NCI-H2029 (cell line): ENCODE measurements around the gene SPATA2L.
A peak's percentile ranks its signal among the peaks of the same experiment; 100 is the strongest.
"Not testable (repeated sequence)": the region's sequence is repeated elsewhere in the genome, so short reads cannot be mapped to it uniquely, and the experiment has no call there.

Experiments
- DNase-seq: peaks from one replicate; lab custom pipeline; 2025; lab: John Stamatoyannopoulos, UW

Gene SPATA2L

GRCh38 chr16:89706518-89707260, 5.2 kb upstream of the SPATA2L start:
- no peak for DNase-seq

GRCh38 chr16:89705006-89705405, 3.5 kb upstream of the SPATA2L start:
- no peak for DNase-seq

DNA sequence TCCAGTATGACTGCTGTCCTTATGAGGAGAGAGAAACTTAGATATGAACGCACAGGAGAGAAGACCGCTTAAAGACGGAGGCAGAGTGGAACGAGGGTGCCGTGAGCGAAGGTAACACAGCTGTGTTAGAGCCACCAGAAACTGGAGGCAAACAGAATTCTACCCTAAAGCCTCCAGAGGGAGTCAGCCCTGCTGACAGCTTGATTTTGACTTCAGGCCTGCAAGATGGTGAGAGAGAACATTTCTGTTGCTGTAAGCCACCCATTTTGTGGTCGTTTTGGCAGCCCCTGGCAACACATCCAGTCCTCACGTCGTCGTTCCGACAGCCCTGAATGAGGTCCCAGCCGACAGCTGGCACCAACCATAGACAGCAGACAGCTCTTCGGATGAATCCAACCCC, 2.8 kb upstream of the SPATA2L start:
- DNase-seq = no peak

DNA sequence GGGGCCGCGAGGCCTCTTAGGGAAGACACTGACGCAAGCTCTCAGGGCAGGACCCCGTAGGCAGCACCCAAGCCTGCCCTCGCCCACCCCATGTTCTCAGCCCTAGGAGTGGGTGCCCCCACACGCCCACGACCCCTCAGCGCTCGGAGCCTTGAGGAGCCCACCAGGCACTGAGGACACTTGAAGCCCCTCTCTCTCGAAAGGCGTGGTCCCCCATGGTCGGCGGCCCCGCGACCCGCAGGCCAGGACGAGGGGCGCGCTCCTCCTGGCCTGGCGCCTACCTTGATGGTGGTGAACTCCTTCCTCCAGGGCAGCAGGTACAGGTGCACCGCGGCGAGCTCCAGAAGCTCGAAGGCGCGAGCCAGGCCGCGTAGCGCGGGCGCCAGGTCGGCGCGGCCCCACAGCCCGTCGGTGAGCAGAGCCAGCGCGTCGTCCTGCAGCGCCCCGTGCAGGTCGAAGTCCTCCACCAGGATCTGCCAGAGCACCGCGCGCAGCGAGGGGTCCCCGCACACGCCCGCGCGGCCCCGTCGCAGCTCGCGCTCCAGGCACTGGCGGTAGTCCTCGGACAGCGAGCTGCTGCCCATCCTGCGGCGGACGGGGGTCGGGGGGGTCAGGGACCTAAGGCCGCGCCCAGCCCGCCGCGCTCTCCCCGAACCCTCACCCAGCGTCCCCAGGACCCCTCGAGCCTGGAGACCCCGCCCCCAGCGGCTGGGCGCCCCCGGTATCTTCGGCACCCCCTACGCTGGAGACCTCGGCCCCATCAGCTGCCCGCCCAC, 668 bp downstream of the SPATA2L start:
- peak; percentile 20 for DNase-seq

GRCh38 chr16:89700100-89700648, 1.3 kb downstream of the SPATA2L start:
- DNase-seq = peak; percentile 98

GRCh38 chr16:89699629-89700099, 1.8 kb downstream of the SPATA2L start:
- DNase-seq = not testable (repeated sequence)

GRCh38 chr16:89698717-89699116, 2.8 kb downstream of the SPATA2L start:
- not testable (repeated sequence) for DNase-seq

DNA sequence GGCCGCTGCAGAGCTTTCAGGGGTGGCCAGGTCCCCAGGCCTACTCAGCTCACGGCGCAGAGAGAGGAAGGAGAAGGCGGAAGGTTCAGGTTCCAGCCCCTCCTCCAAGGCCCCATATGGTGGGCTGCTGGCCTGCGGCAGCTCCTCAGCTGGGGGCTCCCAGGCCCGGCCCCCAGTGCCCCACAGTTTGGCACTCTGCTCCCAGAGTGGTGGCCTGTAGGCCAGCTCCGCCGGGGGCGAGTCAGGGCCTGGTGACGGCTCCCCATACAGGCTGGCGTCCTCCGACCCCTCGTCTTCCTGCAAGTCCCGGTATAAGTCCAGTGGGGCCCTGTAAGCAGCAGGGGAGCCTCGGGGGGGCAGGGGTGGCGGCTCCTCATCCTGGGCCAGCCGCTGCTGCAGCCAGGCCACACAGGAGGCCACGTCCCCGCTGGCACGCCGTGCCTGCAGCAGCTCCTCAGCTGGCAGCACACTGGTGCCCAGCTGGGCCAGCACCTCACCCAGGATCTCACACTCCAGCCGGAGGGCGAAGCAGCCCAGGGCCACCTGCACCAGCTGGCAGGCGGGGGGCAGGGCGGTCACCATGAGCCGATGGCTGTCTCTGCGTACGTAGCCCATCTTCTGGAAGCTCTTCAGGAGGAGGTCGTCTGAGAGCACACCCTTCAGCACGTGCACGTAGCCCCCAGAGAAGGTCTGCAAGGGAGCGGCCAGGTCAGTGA, 3.7 kb downstream of the SPATA2L start:
- DNase-seq = no peak

DNA sequence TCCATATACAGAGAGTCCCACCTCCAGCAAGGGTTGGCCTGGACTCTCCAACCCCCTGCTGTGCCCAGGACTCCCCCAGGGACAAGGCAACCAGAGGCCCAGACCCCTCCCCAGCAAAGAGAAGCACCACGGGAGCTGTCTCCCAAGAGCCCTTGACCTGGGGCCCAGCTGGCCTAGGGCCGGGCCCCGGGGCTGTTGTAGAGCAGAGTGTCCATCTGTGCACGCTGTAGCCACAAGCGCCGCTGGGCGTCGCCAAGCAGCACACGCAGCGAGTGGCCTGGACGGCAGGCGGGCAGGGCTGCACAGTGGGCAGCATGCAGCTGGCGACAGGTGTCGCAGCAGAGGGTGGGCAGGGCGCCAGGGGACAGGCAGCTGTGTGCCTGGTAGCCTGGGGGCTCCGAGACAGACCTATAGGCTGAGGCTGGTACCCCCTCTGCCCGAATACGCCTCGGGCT, 4.3 kb downstream of the SPATA2L start:
- DNase-seq = peak; percentile 4

DNA sequence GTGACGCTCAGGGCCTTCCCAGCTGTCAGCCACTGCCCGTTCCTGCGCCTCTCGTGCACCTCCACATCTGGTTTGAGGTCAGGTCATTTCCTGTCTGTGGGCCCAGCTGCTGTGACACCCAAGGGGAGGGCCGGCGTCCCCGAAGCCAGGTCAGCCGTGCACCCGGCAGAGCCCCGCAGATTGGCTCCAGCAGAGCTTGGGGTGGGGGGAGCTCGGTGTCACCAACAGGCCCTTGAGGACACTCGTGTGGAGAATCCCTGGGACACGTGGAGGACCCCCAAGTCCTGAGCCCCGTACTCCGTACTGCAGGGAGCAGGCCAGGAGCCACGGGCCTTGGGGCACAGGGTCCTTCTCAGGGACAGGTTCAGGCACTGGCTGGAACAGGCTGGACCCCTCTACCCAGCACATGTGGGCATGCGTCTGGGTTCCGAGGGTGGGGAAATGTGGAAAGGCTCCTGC, 4.8 kb downstream of the SPATA2L start:
- no peak for DNase-seq

DNA sequence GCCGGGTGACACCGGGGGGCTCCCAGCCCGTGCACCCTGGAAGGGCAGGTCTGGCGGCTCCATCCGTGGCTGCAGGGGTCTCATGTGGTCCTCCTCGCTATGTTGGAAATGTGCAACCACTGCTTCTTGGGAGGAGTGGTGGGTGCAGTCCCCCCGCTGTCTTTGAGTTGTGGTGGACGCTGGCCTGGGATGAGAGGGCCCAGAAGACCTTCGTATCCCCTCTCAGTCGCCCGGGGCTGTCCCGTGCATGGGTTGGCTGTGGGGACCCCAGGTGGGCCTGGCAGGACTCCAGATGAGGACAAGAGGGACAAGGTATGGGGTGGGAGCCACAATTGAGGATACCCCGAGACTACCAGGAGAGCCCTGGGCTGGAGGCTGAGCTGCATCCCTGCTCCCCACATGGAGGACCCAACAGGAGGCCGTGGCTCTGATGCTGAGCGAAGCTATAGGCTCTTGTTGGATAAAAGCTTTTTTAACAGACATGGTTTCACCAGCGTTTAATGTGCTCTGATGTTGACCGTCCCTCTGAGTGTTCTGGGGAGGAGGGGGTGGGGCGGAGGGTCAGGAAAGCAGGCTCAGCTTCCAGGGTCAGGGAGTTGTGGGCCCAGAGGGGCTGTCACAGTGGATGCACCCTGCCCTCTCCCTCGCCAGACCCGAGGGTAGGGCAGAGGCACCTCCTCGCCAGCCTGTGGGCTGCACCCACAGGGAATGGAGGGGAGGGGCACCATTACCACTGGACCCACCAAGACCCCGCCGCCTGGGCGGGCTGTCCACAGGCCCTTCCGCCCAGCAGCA, 5.4 kb downstream of the SPATA2L start:
- no peak for DNase-seq

DNA sequence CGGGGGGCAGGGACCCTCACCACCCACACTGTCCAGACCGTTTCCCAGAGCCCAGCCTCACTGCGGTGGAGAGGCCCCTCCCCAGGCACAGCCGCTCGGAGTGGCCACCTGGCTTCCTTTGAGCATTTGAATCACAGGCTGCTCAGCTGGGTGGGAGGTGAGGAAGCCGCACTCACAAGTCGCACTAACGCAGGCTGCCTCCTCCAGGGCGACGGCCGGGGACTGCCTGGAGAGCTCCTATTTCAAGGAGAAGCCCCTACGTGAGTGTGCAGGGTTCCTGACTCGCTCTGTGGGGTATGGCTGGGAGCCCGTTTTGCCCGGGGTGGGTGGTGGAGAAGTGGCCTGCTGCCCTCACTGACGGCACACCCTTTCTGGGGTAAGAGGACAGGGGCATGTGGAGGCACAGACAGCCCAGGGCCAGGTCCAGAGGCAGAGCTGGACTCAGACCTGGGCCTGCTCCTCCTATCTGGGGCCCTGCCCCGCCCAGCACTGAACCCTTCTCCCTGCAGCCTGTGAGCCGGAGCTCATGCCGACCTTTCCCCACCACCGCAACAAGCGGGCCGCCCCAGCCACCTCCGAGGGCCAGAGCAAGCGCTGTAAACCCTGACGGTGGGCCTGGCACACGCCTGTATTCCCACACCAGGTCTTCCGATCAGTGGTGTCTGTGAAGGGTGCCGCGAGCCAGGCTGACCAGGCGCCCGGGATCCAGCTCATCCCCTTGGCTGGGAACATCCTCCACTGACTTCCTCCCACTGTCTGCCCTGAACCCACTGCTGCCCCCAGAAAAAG, 6.2 kb downstream of the SPATA2L start:
- no peak for DNase-seq

DNA sequence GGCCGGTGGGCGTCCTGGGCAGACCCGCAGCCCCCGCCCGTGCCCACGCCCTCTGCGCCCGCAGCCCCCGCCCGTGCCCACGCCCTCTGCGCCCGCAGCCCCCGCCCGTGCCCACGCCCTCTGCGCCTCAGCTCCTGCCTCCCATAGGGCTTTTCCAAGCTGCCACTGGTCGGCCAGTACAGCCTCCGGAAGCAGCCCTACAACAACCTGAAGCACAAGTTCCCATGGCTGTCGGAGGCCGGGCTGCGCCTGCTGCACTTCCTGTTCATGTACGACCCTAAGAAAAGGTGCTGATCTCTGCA, 6.8 kb downstream of the SPATA2L start:
- DNase-seq = not testable (repeated sequence)

- DNase-seq = no peak
Observed at GRCh38 chr16:89693931-89694783, 7.3 kb downstream of the SPATA2L start.

DNA sequence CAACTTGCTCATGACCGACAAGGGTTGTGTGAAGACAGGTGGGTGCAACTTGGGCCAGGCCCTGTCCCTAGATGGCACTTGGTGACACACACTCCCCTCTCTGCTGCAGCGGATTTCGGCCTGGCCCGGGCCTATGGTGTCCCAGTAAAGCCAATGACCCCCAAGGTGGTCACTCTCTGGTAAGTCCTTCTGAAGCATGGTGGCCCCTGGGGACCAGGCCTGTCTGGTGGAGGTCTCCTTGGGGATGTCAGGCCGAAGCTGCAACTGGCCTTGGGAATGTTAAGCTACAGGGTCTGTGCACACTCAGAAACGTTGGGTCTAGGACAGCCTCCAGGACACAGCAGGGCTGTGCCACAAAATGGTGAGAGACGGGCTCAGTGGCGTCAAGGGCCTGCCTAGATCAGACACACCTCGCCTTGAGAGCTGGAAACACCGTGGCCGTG, 8.2 kb downstream of the SPATA2L start:
- no peak for DNase-seq

GRCh38 chr16:89691986-89692569, 9.4 kb downstream of the SPATA2L start:
- DNase-seq = no peak

- DNase-seq = no peak
Observed at GRCh38 chr16:89691231-89691985, 10.1 kb downstream of the SPATA2L start.

DNA sequence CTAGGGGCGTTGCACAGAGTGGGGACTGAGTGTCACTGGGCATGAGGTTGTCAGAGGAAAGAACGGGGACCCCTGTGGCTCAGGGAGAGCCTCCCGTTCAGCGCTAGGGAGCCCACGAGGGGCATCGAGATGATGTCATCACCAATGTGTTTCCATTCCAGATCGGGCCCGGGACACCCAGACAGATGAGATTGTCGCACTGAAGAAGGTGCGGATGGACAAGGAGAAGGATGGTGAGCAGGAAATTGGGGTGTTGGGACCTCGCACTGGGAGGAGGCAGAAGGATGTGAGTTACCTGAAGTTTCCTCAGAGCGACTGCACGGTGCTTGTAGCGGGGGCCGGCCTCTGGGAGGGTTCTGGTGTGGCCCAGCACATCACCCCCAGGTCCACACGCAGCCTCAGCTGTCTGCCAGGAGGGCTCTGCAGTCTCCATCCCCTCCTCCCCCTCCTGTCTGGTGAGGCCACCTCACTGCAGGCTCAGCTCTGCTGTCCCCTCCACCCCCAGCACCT, 11.1 kb downstream of the SPATA2L start:
- no peak for DNase-seq
